ENCODE measurements around the gene NAV2.

NAV2 gene

DNA sequence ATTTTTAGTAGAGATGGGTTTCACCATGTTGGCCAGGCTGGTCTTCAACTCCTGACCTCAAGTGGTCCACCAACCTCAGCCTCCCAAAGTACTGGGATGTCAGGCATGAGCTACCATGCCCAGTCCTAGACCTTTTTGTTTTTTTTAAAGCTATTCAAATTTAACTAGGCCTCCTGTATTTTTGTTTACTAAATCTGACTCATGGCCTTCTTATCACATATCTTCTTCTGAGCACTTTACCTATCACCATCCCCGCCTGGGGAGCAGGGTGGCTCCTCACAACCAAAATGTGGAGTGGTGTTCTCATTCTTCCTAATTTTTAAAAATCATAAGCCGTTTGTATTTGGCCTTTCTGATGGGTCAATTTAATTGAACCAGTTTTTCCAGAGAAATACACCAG lies 355.0 kb downstream of the NAV2 start:
- ATAC-seq, result no peak
- TF ChIP-seq ZNF8 (CRISPR knock-in tag; IDR thresholded peaks at IDR 0.05) (no peak), TSHZ2 (CRISPR knock-in tag; IDR thresholded peaks at IDR 0.05) (no peak), ZFP30 (CRISPR knock-in tag; IDR thresholded peaks at IDR 0.05) (no peak), RARB (CRISPR knock-in tag; IDR thresholded peaks at IDR 0.05) (no peak), OSR1 (CRISPR knock-in tag; IDR thresholded peaks at IDR 0.05) (no peak), TCF4 (CRISPR knock-in tag; IDR thresholded peaks at IDR 0.05; ENCODE audit: borderline replicate concordance) (no peak), ZNF70 (CRISPR knock-in tag; IDR thresholded peaks at IDR 0.05) (no peak), ZC3H10 (CRISPR knock-in tag; IDR thresholded peaks at IDR 0.05) (no peak), ZFP3 (CRISPR knock-in tag; IDR thresholded peaks at IDR 0.05) (no peak), SNAI2 (CRISPR knock-in tag; IDR thresholded peaks at IDR 0.05) (no peak), ARNTL (CRISPR knock-in tag; IDR thresholded peaks at IDR 0.05; ENCODE audit: borderline replicate concordance, low read depth) (no peak), PPARA (CRISPR knock-in tag; IDR thresholded peaks at IDR 0.05; ENCODE audit: borderline replicate concordance) (no peak), BACH2 (CRISPR knock-in tag; IDR thresholded peaks at IDR 0.05; ENCODE audit: borderline replicate concordance) (no peak), POU6F1 (CRISPR knock-in tag; IDR thresholded peaks at IDR 0.05; ENCODE audit: borderline replicate concordance, low read depth) (no peak), CREB5 (CRISPR knock-in tag; IDR thresholded peaks at IDR 0.05; ENCODE audit: low read depth) (no peak), ISL1 (CRISPR knock-in tag; IDR thresholded peaks at IDR 0.05) (no peak)
- TF ChIP-seq, protein P1, sequence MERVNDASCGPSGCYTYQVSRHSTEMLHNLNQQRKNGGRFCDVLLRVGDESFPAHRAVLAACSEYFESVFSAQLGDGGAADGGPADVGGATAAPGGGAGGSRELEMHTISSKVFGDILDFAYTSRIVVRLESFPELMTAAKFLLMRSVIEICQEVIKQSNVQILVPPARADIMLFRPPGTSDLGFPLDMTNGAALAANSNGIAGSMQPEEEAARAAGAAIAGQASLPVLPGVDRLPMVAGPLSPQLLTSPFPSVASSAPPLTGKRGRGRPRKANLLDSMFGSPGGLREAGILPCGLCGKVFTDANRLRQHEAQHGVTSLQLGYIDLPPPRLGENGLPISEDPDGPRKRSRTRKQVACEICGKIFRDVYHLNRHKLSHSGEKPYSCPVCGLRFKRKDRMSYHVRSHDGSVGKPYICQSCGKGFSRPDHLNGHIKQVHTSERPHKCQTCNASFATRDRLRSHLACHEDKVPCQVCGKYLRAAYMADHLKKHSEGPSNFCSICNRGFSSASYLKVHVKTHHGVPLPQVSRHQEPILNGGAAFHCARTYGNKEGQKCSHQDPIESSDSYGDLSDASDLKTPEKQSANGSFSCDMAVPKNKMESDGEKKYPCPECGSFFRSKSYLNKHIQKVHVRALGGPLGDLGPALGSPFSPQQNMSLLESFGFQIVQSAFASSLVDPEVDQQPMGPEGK (CRISPR knock-in tag; IDR thresholded peaks at IDR 0.05; ENCODE audit: borderline replicate concordance), result no peak
- TF ChIP-seq, protein P2, sequence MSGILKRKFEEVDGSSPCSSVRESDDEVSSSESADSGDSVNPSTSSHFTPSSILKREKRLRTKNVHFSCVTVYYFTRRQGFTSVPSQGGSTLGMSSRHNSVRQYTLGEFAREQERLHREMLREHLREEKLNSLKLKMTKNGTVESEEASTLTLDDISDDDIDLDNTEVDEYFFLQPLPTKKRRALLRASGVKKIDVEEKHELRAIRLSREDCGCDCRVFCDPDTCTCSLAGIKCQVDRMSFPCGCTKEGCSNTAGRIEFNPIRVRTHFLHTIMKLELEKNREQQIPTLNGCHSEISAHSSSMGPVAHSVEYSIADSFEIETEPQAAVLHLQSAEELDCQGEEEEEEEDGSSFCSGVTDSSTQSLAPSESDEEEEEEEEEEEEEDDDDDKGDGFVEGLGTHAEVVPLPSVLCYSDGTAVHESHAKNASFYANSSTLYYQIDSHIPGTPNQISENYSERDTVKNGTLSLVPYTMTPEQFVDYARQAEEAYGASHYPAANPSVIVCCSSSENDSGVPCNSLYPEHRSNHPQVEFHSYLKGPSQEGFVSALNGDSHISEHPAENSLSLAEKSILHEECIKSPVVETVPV (CRISPR knock-in tag; IDR thresholded peaks at IDR 0.05), result no peak

DNA sequence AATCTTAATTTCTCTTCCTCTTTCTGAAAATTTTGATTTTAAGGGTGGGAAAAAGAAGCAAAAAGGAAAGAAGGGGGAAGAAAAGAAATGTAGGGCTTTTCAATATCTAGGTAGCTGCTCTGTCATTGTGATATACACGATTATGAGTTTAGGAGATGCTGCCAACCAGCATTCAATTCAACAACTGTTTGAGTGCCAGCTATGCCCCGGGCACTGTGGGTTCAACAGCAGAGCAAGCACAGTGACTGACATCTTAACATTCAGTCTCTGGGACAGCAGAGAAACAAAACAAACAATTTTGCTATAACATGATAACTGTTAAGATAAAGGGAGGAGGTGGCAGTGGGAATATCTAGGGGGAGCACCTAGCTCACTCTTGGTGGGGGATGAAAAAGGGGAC lies 356.1 kb downstream of the NAV2 start:
- TF ChIP-seq ZFP30 (CRISPR knock-in tag; IDR thresholded peaks at IDR 0.05), result no peak
- no peak for TF ChIP-seq TCF4 (CRISPR knock-in tag; IDR thresholded peaks at IDR 0.05; ENCODE audit: borderline replicate concordance)
- TF ChIP-seq POU6F1 (CRISPR knock-in tag; IDR thresholded peaks at IDR 0.05; ENCODE audit: borderline replicate concordance, low read depth), result no peak
- no peak for TF ChIP-seq ZNF565 (CRISPR knock-in tag; conservative IDR thresholded peaks at IDR 0.05; ENCODE audit: low read depth)
- no peak for TF ChIP-seq ISL1 (CRISPR knock-in tag; IDR thresholded peaks at IDR 0.05)
- no peak for TF ChIP-seq OSR1 (CRISPR knock-in tag; IDR thresholded peaks at IDR 0.05)
- TF ChIP-seq TSHZ2 (CRISPR knock-in tag; IDR thresholded peaks at IDR 0.05), result no peak
- TF ChIP-seq ARNTL (CRISPR knock-in tag; IDR thresholded peaks at IDR 0.05; ENCODE audit: borderline replicate concordance, low read depth), result no peak
- TF ChIP-seq ESRRG (CRISPR knock-in tag; IDR thresholded peaks at IDR 0.05), result no peak
- no peak for TF ChIP-seq CSDC2 (CRISPR knock-in tag; IDR thresholded peaks at IDR 0.05)
- no peak for TF ChIP-seq ZNF70 (CRISPR knock-in tag; IDR thresholded peaks at IDR 0.05)
- TF ChIP-seq RARB (CRISPR knock-in tag; IDR thresholded peaks at IDR 0.05), result no peak
- no peak for TF ChIP-seq GLIS3 (CRISPR knock-in tag; IDR thresholded peaks at IDR 0.05)
- no peak for TF ChIP-seq ZFP3 (CRISPR knock-in tag; IDR thresholded peaks at IDR 0.05)
- TF ChIP-seq PPARA (CRISPR knock-in tag; IDR thresholded peaks at IDR 0.05; ENCODE audit: borderline replicate concordance), result no peak
- TF ChIP-seq SNAI2 (CRISPR knock-in tag; IDR thresholded peaks at IDR 0.05), result no peak
- no peak for TF ChIP-seq ZC3H10 (CRISPR knock-in tag; IDR thresholded peaks at IDR 0.05)
- no peak for ATAC-seq

Data from SK-N-SH treated with all-trans-retinoic acid at 6 μM for 48 hours (cell line).